HG03066 (cell line): ENCODE data around the gene MOB3C.
"Not testable (repeated sequence)": the region's sequence is repeated elsewhere in the genome, so short reads cannot be mapped to it uniquely, and the experiment has no call there.

Source experiments
- ATAC-seq: cut with Tn5 transposase; IDR thresholded peaks from one replicate; pipeline ENCODE4 v1.9.1; 2021; ENCODE audit warnings: low read depth; ENCODE audit not compliant: unreplicated experiment

Gene MOB3C

GRCh38 chr1:46616277-46617107 lies at the start of gene MOB3C:
Gene MOB3C (minus strand): TSS chr1:46616811. CDS start chr1:46613321, 3,490 bp downstream.
- ATAC-seq, result peak; percentile 59

DNA sequence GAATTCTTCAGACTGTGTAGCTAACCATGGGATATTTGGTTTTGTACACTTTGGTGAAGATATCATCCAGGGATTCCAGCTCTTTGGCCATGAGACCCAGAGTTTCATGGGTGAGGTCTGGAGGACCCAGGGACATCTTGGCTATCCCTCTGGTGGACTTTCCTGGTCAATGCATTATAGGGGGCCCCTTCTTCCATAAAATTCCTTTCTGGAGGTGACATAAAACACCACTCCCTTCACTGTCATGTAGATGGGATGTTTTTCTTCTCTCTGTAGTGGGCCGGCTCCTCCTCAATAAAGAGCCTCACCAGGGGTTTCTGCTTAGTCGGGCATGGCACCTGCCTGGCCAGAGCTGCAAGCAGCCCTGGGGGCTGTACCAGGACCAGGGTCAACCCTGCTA lies 49.4 kb upstream of the MOB3C start:
- ATAC-seq, result no peak

DNA sequence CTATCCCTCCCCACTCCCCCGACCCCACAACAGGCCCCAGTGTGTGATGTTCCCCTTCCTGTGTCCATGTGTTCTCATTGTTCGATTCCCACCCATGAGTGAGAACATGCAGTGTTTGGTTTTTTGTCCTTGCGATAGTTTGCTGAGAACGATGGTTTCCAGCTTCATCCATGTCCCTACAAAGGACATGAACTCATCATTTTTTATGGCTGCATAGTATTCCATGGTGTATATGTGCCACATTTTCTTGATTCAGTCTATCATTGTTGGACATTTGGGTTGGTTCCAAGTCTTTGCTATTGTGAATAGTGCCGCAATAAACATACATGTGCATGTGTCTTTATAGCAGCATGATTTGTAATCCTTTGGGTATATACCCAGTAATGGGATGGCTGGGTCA lies 46.3 kb upstream of the MOB3C start:
- ATAC-seq, result not testable (repeated sequence)

- ATAC-seq, result peak; percentile 93
Observed at GRCh38 chr1:46660116-46660515, 43.5 kb upstream of the MOB3C start.

GRCh38 chr1:46659307-46659870 lies 42.8 kb upstream of the MOB3C start:
- ATAC-seq, result no peak

DNA sequence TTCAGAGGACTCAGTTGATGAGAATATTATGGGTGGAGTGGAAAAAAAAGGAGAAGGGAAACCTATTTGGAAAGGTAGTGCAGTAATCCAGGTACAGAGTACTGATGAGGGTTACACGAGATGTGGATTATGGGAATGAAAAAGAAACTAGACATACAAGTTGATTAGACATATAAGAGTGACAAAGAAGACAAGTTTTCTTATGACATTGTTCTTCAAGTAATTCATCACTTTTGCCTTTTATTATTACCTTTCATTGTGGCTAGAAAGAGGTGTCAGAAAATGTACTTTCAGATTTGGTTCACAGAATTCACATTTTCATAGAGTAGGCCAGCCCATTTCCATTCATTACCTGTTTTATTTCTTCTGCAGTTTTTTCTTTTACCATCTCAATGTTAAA lies 41.2 kb upstream of the MOB3C start:
- no peak for ATAC-seq

GRCh38 chr1:46656643-46657042 lies 40.0 kb upstream of the MOB3C start:
- ATAC-seq, result no peak

DNA sequence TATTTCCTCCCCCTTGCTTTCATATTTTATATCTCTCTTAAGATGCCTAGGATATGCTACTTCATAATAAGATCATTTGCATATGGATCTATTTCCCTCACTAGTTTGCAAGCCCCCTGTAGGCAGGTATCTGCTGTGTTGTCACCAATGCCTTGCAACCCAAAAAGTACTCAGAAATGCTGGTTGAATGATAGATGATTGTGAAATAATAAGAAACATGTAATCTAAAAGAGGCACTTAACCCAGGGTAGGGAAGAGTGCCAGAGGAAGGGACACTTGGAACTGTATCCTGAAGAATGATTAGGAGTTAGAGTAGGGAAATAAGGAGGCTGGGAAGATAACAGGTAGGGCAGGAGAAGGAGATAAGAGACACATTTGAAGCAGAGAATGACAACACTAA lies 39.2 kb upstream of the MOB3C start:
- no peak for ATAC-seq

DNA sequence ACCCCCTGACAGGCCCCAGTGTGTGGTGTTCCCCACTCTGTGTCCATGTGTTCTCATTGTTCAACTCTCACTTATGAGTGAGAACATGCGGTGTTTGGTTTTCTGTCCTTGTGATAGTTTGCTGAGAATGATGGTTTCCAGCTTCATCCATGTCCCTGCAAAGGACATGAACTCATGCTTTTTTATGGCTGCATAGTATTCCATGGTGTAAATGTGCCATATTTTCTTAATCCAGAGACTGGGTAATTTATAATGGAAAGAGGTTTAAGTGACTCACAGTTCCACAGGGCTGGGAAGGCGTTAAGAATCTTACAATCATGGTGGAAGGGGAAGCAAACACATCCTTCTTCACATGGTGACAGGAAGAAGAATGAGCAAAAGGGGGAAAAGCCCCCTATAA lies 38.1 kb upstream of the MOB3C start:
- not testable (repeated sequence) for ATAC-seq

DNA sequence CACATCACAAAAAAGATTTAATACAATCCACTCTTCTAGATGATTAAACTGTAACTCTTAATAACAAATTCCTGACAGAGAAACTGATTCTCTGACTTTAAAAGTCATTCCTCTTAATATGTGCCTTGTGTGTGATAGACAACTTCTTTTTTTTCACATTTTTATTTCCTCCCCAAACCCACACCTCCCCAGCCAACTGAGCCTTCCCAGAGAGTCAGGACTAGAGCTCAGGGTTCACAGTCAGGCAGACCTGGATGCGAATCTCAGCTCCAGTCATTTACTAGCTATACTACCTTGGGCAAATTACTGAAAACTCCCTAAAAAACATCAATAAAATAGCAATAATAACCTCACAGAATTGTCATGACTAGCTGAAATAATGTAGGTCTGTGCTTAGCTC lies 37.4 kb upstream of the MOB3C start:
- ATAC-seq, result no peak

- no peak for ATAC-seq
Observed at GRCh38 chr1:46653405-46653958, 36.9 kb upstream of the MOB3C start.

GRCh38 chr1:46652321-46653100 lies 35.9 kb upstream of the MOB3C start:
- ATAC-seq, result no peak

DNA sequence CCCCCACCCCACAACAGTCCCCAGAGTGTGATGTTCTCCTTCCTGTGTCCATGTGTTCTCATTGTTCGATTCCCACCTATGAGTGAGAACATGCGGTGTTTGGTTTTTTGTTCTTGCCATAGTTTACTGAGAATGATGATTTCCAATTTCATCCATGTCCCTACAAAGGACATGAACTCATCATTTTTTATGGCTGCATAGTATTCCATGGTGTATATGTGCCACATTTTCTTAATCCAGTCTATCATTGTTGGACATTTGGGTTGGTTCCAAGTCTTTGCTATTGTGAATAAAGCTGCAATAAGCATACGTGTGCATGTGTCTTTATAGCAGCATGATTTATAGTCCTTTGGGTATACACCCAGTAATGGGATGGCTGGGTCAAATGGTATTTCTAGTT lies 34.5 kb upstream of the MOB3C start:
- ATAC-seq, result not testable (repeated sequence)

GRCh38 chr1:46650491-46650890 lies 33.9 kb upstream of the MOB3C start:
- no peak for ATAC-seq

- ATAC-seq, result no peak
Observed at GRCh38 chr1:46649764-46650163, 33.2 kb upstream of the MOB3C start.

GRCh38 chr1:46647611-46648010 lies 31.0 kb upstream of the MOB3C start:
- no peak for ATAC-seq

DNA sequence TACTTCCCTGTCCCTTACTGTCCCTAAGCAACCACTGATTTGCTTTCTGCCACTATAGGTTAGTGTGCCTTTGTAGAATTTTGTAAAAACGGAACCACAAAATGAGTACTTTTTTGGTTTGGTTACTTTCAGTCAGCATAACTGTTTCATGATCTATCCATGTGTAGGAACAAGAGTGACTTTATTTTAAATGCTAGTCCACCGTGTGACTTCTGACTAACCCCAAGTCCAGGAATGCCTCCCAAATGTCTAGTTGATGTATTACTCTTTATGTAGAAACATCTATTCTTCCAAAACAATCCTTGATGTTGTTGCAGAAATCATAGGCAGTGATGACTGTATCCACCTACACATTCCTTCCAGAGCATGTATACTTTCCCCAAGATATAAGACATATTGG lies 30.2 kb upstream of the MOB3C start:
- no peak for ATAC-seq

- no peak for ATAC-seq
Observed at GRCh38 chr1:46646331-46646730, 29.7 kb upstream of the MOB3C start.

DNA sequence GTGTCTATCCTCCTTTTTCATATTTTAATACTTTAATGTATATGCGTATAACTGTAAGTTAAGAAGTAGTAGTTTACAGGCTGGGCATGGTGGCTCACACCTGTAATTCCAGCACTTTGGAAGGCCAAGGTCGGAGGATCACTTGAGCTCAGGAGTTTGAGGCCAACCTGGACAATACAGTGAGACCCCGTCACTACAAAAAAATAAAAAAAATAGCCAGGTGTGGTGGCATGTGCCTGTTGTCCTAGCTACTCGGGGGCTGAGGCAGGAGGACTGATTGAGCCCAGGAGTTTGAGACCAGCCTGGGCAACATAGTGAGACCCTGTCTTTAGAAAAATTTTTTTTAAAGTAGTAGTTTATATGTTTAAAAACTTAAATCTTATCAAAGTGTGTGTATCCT lies 29.2 kb upstream of the MOB3C start:
- ATAC-seq, result no peak

- no peak for ATAC-seq
Observed at GRCh38 chr1:46643368-46643775, 26.8 kb upstream of the MOB3C start.

DNA sequence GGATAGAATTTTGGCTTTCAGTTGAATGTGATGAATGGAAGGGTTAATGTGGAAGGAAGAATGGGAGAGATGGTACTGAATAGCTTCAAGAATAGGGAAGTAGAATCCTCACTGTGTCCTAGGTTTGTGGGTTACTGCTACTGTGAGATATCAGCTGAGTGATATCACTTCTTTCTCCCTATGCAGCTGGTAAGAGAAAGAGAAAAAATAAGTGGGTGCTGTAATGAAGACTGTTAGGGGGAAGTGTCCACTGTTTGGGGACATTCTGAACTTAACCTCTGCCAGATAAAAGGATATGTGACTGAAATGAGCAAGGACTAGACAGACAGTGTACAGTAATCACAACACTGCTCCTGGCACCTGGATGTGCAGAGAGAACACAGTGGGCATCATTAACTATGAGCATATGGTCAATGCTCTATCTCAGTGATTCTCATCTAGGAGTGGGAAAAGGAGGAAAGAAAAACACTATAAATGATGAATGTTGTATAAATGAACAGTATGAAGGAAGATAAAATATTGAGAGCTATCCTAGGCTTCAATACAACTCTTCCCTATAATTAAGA lies 25.6 kb upstream of the MOB3C start:
- ATAC-seq, result no peak
